K562 (cell line): ENCODE data around the gene PPP1R10. TPM values are rescaled to one million over a fixed set of nuclear protein-coding genes. Genes with fewer than 3 reads are reported as not detected.
A peak's percentile ranks its signal among the peaks of the same experiment; 100 is the strongest.
"Not testable (repeated sequence)": the region's sequence is repeated elsewhere in the genome, so short reads cannot be mapped to it uniquely, and the experiment has no call there.

Experiments used
- ATAC-seq: fragments of 200-7000 bp; cut with Tn5 transposase; 3 replicates; pipeline ENCODE4 v1.9.1; 2020; ENCODE audit warnings: moderate library complexity
- BruUV-seq: library from RNA; stranded (reverse); fragments of 400-500 nt; replicated peaks from 2 replicates; lab custom pipeline; 2021; lab: Mats Ljungman, UMichigan
- CTCF ChIA-PET: fragments of 300-600 bp; formaldehyde crosslinking; extraction: SDS; loops from one replicate; lab custom pipeline; 2021; ENCODE audit warnings: low intra/inter-chr PET ratio; lab: Yijun Ruan, JAX
- POLR2A ChIA-PET: fragments of 300-600, 350-650 bp; sonication (Branson Sonifier 250); formaldehyde crosslinking; extraction: SDS; loops from one replicate; lab custom pipeline; 2021; ENCODE audit warnings: antibody characterized with exemption, inconsistent platforms; lab: Yijun Ruan, JAX
- DNase-seq, 4 experiments: peaks; one replicate each; pipeline versions ENCODE4 v3.0.0 to v3.0.0-alpha.2; 2011 to 2018; ENCODE audit warnings: low spot score in 3 of 4, mixed read lengths in 3 of 4; ENCODE audit errors: extremely low read depth in 1 of 4
- FAIRE-seq: peaks from 2 replicates; lab custom pipeline; 2011; peaks lifted over from hg19 to GRCh38; lab: Jason Lieb, UNC
- H2AFZ ChIP-seq: 2 replicates; pipeline ENCODE4 v1.6.0; 2011; ENCODE audit warnings: low read depth, low read length, control low read depth, inconsistent platforms
- H3K27ac ChIP-seq: fragments of 200-600 bp; 3 replicates; pipeline ENCODE4 v1.8.0; 2011; ENCODE audit warnings: low read depth, mild to moderate bottlenecking, control low read depth, inconsistent platforms, low read length, moderate library complexity, mixed read lengths; ENCODE audit errors: extremely low read depth
- H3K27me3 ChIP-seq, 2 experiments: fragments of 300-600 bp in 1 of 2; 2 replicates in 1 of 2; 3 replicates in 1 of 2; pipeline versions ENCODE4 v1.6.0 to v1.8.0; 2011; ENCODE audit warnings: inconsistent platforms in 2 of 2, low read length in 2 of 2, mild to moderate bottlenecking in 1 of 2, mixed read lengths in 1 of 2, moderate library complexity in 1 of 2; ENCODE audit not compliant: control insufficient read depth in 2 of 2, insufficient read depth in 2 of 2
- H3K36me3 ChIP-seq: fragments of 300-600 bp; 3 replicates; pipeline ENCODE4 v1.8.0; 2011; ENCODE audit warnings: mild to moderate bottlenecking, low read length, inconsistent platforms; ENCODE audit not compliant: control insufficient read depth, insufficient read depth
- H3K4me1 ChIP-seq, 2 experiments: fragments of 200-600 bp in 1 of 2; replicated peaks in 1 of 2; 2 replicates in 1 of 2; 3 replicates in 1 of 2; pipeline versions ENCODE4 v1.5.1 to v1.8.0; 2011; ENCODE audit warnings: inconsistent platforms in 2 of 2, low read length in 2 of 2, mild to moderate bottlenecking in 1 of 2, mixed read lengths in 1 of 2, moderate library complexity in 1 of 2; ENCODE audit not compliant: control insufficient read depth in 2 of 2, insufficient read depth in 2 of 2
- H3K4me2 ChIP-seq: 2 replicates; pipeline ENCODE4 v1.6.1; 2011; ENCODE audit warnings: low read length, control low read depth, inconsistent platforms, mixed read lengths; ENCODE audit not compliant: insufficient read depth
- H3K4me3 ChIP-seq: fragments of 200-600 bp; sonication (generic), shearing (Covaris generic); 2 replicates; pipeline ENCODE4 v1.5.1; 2016; ENCODE audit warnings: control low read depth, inconsistent platforms
- H3K79me2 ChIP-seq: fragments of 200-600 bp; 3 replicates; pipeline ENCODE4 v1.8.0; 2011; ENCODE audit warnings: low read length, inconsistent platforms; ENCODE audit not compliant: control insufficient read depth, insufficient read depth
- H3K9ac ChIP-seq, 2 experiments: 2 replicates each; pipeline versions ENCODE4 v1.6.0 to v1.6.1; 2011; ENCODE audit warnings: low read depth in 2 of 2, low read length in 2 of 2, control low read depth in 1 of 2, inconsistent platforms in 1 of 2, mild to moderate bottlenecking in 1 of 2, mixed read lengths in 1 of 2; ENCODE audit not compliant: insufficient read depth in 1 of 2
- H3K9me1 ChIP-seq: one replicate; pipeline ENCODE4 v1.6.0; 2011; ENCODE audit warnings: inconsistent platforms, mild to moderate bottlenecking, low read length, moderate library complexity; ENCODE audit not compliant: control insufficient read depth, insufficient read depth
- H3K9me3 ChIP-seq: replicated peaks from 2 replicates; pipeline ENCODE4 v1.5.1; 2011; ENCODE audit warnings: low read depth, low read length, inconsistent platforms; ENCODE audit not compliant: control insufficient read depth, insufficient read depth
- H4K20me1 ChIP-seq: replicated peaks from 2 replicates; pipeline ENCODE4 v1.6.1; 2011; ENCODE audit warnings: low read length, inconsistent platforms, mixed read lengths; ENCODE audit not compliant: control insufficient read depth, insufficient read depth
- ARID1B ChIP-seq: fragments of 450-650 bp; IDR thresholded peaks from 2 replicates; pipeline ENCODE4 v1.6.1; 2016; ENCODE audit warnings: antibody characterized with exemption, mild to moderate bottlenecking, inconsistent platforms
- ATF3 ChIP-seq, 2 experiments: fragments of 450-650 bp in 1 of 2; sonication (generic) in 1 of 2; formaldehyde crosslinking in 1 of 2; IDR thresholded peaks in 1 of 2; conservative IDR thresholded peaks in 1 of 2; 2 replicates each; pipeline versions ENCODE4 v1.6.1 to v1.8.1; 2016 to 2023; ENCODE audit warnings: mild to moderate bottlenecking in 2 of 2, moderate library complexity in 2 of 2, inconsistent platforms in 1 of 2, missing genetic modification reagents in 1 of 2
- ATF7 ChIP-seq: fragments of 450-650 bp; IDR thresholded peaks from 2 replicates; pipeline ENCODE4 v1.7.1; 2014; ENCODE audit warnings: mild to moderate bottlenecking, moderate library complexity
- CBFA2T3 ChIP-seq: fragments of 450-650 bp; IDR thresholded peaks from 2 replicates; pipeline ENCODE4 v1.6.1; 2017
- CEBPG ChIP-seq, 3 experiments: fragments of 200-800 bp in 1 of 3; sonication (Bioruptor generic) in 1 of 3; sonication (generic) in 1 of 3; formaldehyde crosslinking in 1 of 3; IDR thresholded peaks in 2 of 3; conservative IDR thresholded peaks in 1 of 3; 2 replicates each; pipeline versions ENCODE4 v1.6.1 to v1.8.0; 2016 to 2022; ENCODE audit warnings: missing compliant biosample characterization in 2 of 3, missing genetic modification characterization in 2 of 3, mild to moderate bottlenecking in 1 of 3, missing genetic modification reagents in 1 of 3
- CREM ChIP-seq: IDR thresholded peaks from 2 replicates; pipeline ENCODE4 v1.6.1; 2014; ENCODE audit warnings: antibody characterized with exemption, low read depth
- DPF2 ChIP-seq: fragments of 450-650 bp; IDR thresholded peaks from 2 replicates; pipeline ENCODE4 v1.6.1; 2016
- EGR1 ChIP-seq: fragments of 450-650 bp; conservative IDR thresholded peaks from 2 replicates; pipeline ENCODE4 v1.6.1; 2017; ENCODE audit warnings: mild to moderate bottlenecking
- JUN ChIP-seq, 2 experiments: sonication (generic) in 1 of 2; formaldehyde crosslinking in 1 of 2; IDR thresholded peaks; 2 replicates each; pipeline versions ENCODE4 v1.6.1 to v1.8.0; 2012 to 2022; ENCODE audit warnings: borderline replicate concordance in 2 of 2, mild to moderate bottlenecking in 2 of 2, improper control_type of control experiment in 1 of 2, low read depth in 1 of 2, low read length in 1 of 2, missing genetic modification reagents in 1 of 2
- JUND ChIP-seq, 2 experiments: IDR thresholded peaks; 2 replicates in 1 of 2; 3 replicates in 1 of 2; pipeline ENCODE4 v1.6.1; 2011; ENCODE audit warnings: borderline replicate concordance in 2 of 2, low read depth in 2 of 2, low read length in 2 of 2, improper control_type of control experiment in 1 of 2, missing biosample characterization in 1 of 2, missing genetic modification characterization in 1 of 2, missing genetic modification reagents in 1 of 2
- KDM1A ChIP-seq, 2 experiments: fragments of 450-650 bp; IDR thresholded peaks; 2 replicates each; pipeline ENCODE4 v1.6.1; 2016; ENCODE audit warnings: mild to moderate bottlenecking in 2 of 2
- SMARCE1 ChIP-seq: fragments of 450-650 bp; IDR thresholded peaks from 2 replicates; pipeline ENCODE4 v1.7.1; 2016; ENCODE audit warnings: mild to moderate bottlenecking
- ZBTB7A ChIP-seq: IDR thresholded peaks from 2 replicates; pipeline ENCODE4 v1.6.1; 2011; ENCODE audit warnings: low read depth, mild to moderate bottlenecking, low read length, moderate library complexity, borderline replicate concordance; ENCODE audit not compliant: control insufficient read depth
- ZEB2 ChIP-seq: fragments of 450-650 bp; IDR thresholded peaks from 2 replicates; pipeline ENCODE4 v1.6.1; 2016
- ZNF263 ChIP-seq: sonication (generic); formaldehyde crosslinking; IDR thresholded peaks from 2 replicates; pipeline ENCODE4 v1.8.0; 2022; ENCODE audit warnings: mild to moderate bottlenecking, missing genetic modification reagents, borderline replicate concordance
- WGBS: fragments of 100-300 bp; shearing (Covaris generic); methylation state at CpG from one replicate; pipeline ENCODE4 v1.1.6; 2016; ENCODE audit warnings: low coverage, mixed read lengths; ENCODE audit not compliant: insufficient coverage; ENCODE audit errors: missing lambda C conversion rate; 5-methylcytosine and 5-hydroxymethylcytosine counted together
- in situ Hi-C: fragments of 300-500 bp; cut with MboI; formaldehyde crosslinking; loops from 4 replicates; pipeline ENCODE4 v1.15.0; 2018; ENCODE audit warnings: inconsistent platforms, mixed read lengths
- intact Hi-C: fragments of 100-400 bp; cut with micrococcal nuclease; formaldehyde crosslinking; loops from 2 replicates; pipeline ENCODE4 v1.14.2; 2022
- polyA plus RNA-seq, 8 experiments: library from polyadenylated mRNA; depleted of rRNA in 4 of 8; stranded (reverse) in 5 of 8; unstranded in 3 of 8; fragments of >200 nt; fragmentation: Nextera tagmentation in 2 of 8; fragmentation: Illumina TruSeq in 1 of 8; extraction: Ambion mirVana in 2 of 8; extraction: Trizol in 1 of 8; gene quantifications; 2 replicates each; pipeline versions ENCODE4 v1.2.1 to v1.2.3, GENCODE V29; 2011 to 2014; ENCODE audit warnings: inconsistent platforms in 1 of 8, missing spikeins in 1 of 8
- total RNA-seq, 7 experiments: library from RNA; depleted of rRNA in 6 of 7; stranded (reverse); fragments of >200 nt in 6 of 7; fragmentation: Illumina TruSeq in 2 of 7; extraction: Trizol in 2 of 7; gene quantifications; 2 replicates each; pipeline versions ENCODE4 v1.2.1 to v1.2.3, GENCODE V29; 2011 to 2021; ENCODE audit warnings: low replicate concordance in 1 of 7

Gene PPP1R10
- total and polyA plus RNA-seq, 9 of the 15 experiments (the other 6 are each of a cell fraction or from before 2014, with no cell fraction given), result 14.1 to 65.5 (median 32.6) TPM

GRCh38 chr6:30666300-30666699, 49.3 kb upstream of the PPP1R10 start:
- H3K27me3 ChIP-seq; H2AFZ ChIP-seq; H3K4me2 ChIP-seq; H3K4me3 ChIP-seq; BruUV-seq; H3K79me2 ChIP-seq; H3K9ac ChIP-seq; in situ Hi-C loops; H3K9me3 ChIP-seq; intact Hi-C loops; H3K9me1 ChIP-seq; H4K20me1 ChIP-seq; TF ChIP-seq ATF3 (CRISPR knock-in tag; conservative IDR thresholded peaks at IDR 0.05); JUN (CRISPR knock-in tag; IDR thresholded peaks at IDR 0.05; ENCODE audit: borderline replicate concordance); CEBPG (CRISPR knock-in tag; IDR thresholded peaks at IDR 0.05): not testable (repeated sequence)
- H3K36me3 ChIP-seq, result peaks cover 83% of the 10 kb centered on the region
- peak; percentile 58 for FAIRE-seq
- WGBS, result 80% methylated on average over 2 of the region's 2 CpGs
- DNase-seq, result peak in 3 of 4 experiments; percentile 39 to 67 (median 56)
- H3K4me1 ChIP-seq, result peaks cover 7 to 13% of the 10 kb centered on the region in 2 experiments
- ChIA-PET CTCF (interaction anchor here (0.5 kb wide), 1 partner anchor 214 kb away, joined by 3 read pairs; no protein-coding TSS in a partner anchor), POLR2A (interaction anchor here (0.6 to 1.2 kb wide), 2 partner anchors 25 to 122 kb away, joined by 4 to 5 read pairs; no protein-coding TSS in a partner anchor)
- peak overlapping the region; percentile 39; the same call in 2 of the 3 replicates for H3K27ac ChIP-seq
- TF ChIP-seq ATF3 (IDR thresholded peaks at IDR 0.05), result peak; percentile 96
- peak; percentile 52 for TF ChIP-seq SMARCE1
- peak; percentile 90 for TF ChIP-seq EGR1
- peak; percentile 22; the same call in 1 of the 2 replicates for TF ChIP-seq ZNF263 (CRISPR knock-in tag)
- peak in 1 of 2 experiments; percentile 48; a peak in 2 of 4 replicates for TF ChIP-seq KDM1A (IDR thresholded peaks at IDR 0.05)
- 0 out of 2 replicates have a peak, but pooled peaks have one; percentile 5 for TF ChIP-seq CBFA2T3
- peak; percentile 43; the same call in 1 of the 2 replicates for TF ChIP-seq JUN (IDR thresholded peaks at IDR 0.05; ENCODE audit: borderline replicate concordance, low read depth, low read length)
- TF ChIP-seq DPF2, result peak; percentile 62
- TF ChIP-seq CREM, result peak; percentile 42; the same call in 1 of the 2 replicates
- TF ChIP-seq JUND (IDR thresholded peaks at IDR 0.05; ENCODE audit: borderline replicate concordance, low read depth, low read length), result peak; percentile 80
- 0 out of 3 replicates have a peak, but pooled peaks have one; percentile 44 for TF ChIP-seq JUND (tag; IDR thresholded peaks at IDR 0.05; ENCODE audit: borderline replicate concordance, low read depth, low read length)
- TF ChIP-seq ZBTB7A, result peak; percentile 26; the same call in 1 of the 2 replicates
- 0 out of 4 replicates have a peak, but pooled peaks of 1 of the 2 experiments have one; percentile 13 for TF ChIP-seq CEBPG (tag; conservative IDR thresholded peaks at IDR 0.05 in 1 of 2, IDR thresholded peaks at IDR 0.05 in 1 of 2)
- 0 out of 2 replicates have a peak, but pooled peaks have one; percentile 57 for TF ChIP-seq ZEB2
- TF ChIP-seq ARID1B, result peak; percentile 47; the same call in 1 of the 2 replicates
- TF ChIP-seq ATF7, result peak; percentile 88
- ATAC-seq, result peak; percentile 49; the same call in 1 of the 3 replicates
